ENCODE data around the gene TSC2. TPM values are rescaled to one million over a fixed set of nuclear protein-coding genes. Genes with fewer than 3 reads are reported as not detected.

Gene TSC2
- 22.7 TPM for total RNA-seq
- 61.8 TPM for polyA plus RNA-seq
- long read RNA-seq, donor 1: 0 reads
- long read RNA-seq, donor 2: 0 reads
- long read RNA-seq, donor 3, partial matches to known transcripts: 0 of 3 reads
- long read RNA-seq, donor 3, other reads (novel, unspliced or antisense): 0 of 3 reads
- long read RNA-seq, donor 4, partial matches to known transcripts: 0 of 2 reads
- long read RNA-seq, donor 4, other reads (novel, unspliced or antisense): 0 of 2 reads
- long read RNA-seq, donor 5, full-length matches to known transcripts: 18 of 43 reads
- long read RNA-seq, donor 5, partial matches to known transcripts: 25 of 43 reads
- long read RNA-seq, donor 5, other reads (novel, unspliced or antisense): 0 of 43 reads
- long read RNA-seq, donor 6, full-length matches to known transcripts: 6 of 6 reads
- long read RNA-seq, donor 6, partial matches to known transcripts: 0 of 6 reads
- long read RNA-seq, donor 6, other reads (novel, unspliced or antisense): 0 of 6 reads
- long read RNA-seq, donor 7, partial matches to known transcripts: 0 of 1 reads
- long read RNA-seq, donor 7, other reads (novel, unspliced or antisense): 0 of 1 reads
- long read RNA-seq, donor 8, partial matches to known transcripts: 0 of 1 reads
- long read RNA-seq, donor 8, other reads (novel, unspliced or antisense): 0 of 1 reads
- long read RNA-seq, donor 9, partial matches to known transcripts: 0 of 4 reads
- long read RNA-seq, donor 9, other reads (novel, unspliced or antisense): 0 of 4 reads
- long read RNA-seq, donor 10, full-length matches to known transcripts: 1 of 7 reads
- long read RNA-seq, donor 10, partial matches to known transcripts: 6 of 7 reads
- long read RNA-seq, donor 10, other reads (novel, unspliced or antisense): 0 of 7 reads

DNA sequence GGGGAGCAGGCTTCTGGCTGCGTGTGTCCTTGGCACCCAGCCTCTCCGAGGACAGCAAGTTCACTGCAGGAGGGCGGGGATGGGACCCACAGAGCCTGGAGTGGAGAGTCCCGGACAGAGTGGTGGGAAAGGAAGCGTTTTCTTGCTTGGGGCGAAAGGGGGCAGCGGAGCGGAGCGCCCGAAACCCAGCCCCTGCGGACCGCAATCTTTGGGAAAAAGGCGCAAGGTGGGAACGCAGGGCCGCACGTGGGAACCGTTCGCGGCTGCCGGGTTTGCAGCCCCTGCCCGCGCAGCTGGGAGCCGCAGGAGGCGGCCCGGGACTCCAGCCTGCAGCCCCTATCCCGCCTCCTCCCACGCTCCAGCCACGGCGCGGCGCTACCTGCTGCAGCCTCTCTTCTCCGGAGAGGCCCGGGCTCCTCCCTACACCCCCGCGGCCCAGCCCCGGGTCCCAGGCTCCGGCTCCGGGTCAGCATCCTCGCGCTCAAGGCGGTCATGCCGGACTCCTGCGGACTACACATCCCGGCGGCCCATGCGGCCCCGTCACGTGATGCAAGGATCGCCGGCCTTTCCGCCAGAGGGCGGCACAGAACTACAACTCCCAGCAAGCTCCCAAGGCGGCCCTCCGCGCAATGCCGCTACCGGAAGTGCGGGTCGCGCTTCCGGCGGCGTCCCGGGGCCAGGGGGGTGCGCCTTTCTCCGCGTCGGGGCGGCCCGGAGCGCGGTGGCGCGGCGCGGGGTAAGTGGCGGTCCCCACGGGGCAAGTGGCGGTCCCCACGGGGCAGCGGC lies at the start of gene TSC2, which contains the start of gene NTHL1:
TSC2 (plus strand) TSS at position 656 of the 786 bp plus-strand sequence. CDS start 631 bp downstream, outside the sequence.
NTHL1 (minus strand) TSS at position 505 of the 786 bp plus-strand sequence; CDS start at position 494, 11 bp downstream.
- H3K4me3 ChIP-seq (ENCODE audit: low read length in 2 of 2): peak within 1 kb of the TSS; percentile 81 to 87
- peaks cover 10 to 29% of the 10 kb centered on the region in 2 donors for H3K4me1 ChIP-seq (ENCODE audit: control insufficient read depth in 2 of 2, insufficient read depth in 2 of 2, low read length in 2 of 2)

DNA sequence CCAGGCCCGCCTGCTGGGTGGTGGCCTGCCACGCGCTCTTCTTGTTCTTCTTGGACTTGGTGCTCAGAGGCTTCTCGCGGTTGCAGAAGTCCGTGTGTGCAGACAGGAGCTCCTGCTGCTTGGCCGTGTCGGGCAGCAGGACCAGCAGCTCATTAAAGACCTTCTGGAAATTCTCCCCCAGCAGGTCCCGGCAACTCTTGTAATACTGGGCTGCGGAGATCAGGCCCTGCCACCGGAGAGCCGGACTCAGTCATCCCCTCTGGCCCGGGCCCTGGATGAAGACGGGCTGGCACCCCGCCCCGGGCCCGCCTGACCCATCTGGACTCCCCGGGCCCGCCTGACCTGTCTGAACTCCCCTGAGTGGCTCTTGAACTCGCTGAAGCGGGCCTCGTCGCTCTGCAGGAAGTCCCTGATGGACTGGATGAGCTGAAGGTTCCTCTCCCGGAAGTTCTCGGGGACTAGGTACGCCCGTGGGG lies 49.4 kb upstream of the TSC2 start:
- Histone ChIP-seq H3K27ac (ENCODE audit: low read depth in 1 of 2, low read length in 1 of 2) (no peak overlapping the region), H3K4me1 (ENCODE audit: control insufficient read depth in 2 of 2, insufficient read depth in 2 of 2, low read length in 2 of 2) (peaks cover 0 to under 1% of the 10 kb centered on the region in 2 donors), H3K36me3 (ENCODE audit: control insufficient read depth in 2 of 2, insufficient read depth in 2 of 2, low read length in 1 of 2) (peaks cover 60 to 69% of the 10 kb centered on the region in 2 donors), H3K27me3 (ENCODE audit: control insufficient read depth in 2 of 2, insufficient read depth in 1 of 2, low read length in 1 of 2) (peaks cover 0 to 4% of the 10 kb centered on the region in 2 donors), H3K4me3 (ENCODE audit: low read length in 2 of 2) (no peak overlapping the region), H3K9me3 (ENCODE audit: control insufficient read depth in 2 of 2, insufficient read depth in 1 of 2, low read length in 1 of 2) (no peaks in the 10 kb centered on the region)
- DNase-seq (ENCODE audit: low read depth in 6 of 9, low spot score in 9 of 9): no peak
- 98% methylated on average over 27 of the region's 27 CpGs for WGBS

More for the DNA sequence above, at the start of gene TSC2, which contains the start of gene NTHL1:
- Histone ChIP-seq H3K27me3 (ENCODE audit: control insufficient read depth in 2 of 2, insufficient read depth in 1 of 2, low read length in 1 of 2) (no peaks in the 10 kb centered on the region), H3K27ac (ENCODE audit: low read depth in 1 of 2, low read length in 1 of 2) (no peak within 1 kb of the TSS), H3K9me3 (ENCODE audit: control insufficient read depth in 2 of 2, insufficient read depth in 1 of 2, low read length in 1 of 2) (no peaks in the 10 kb centered on the region), H3K36me3 (ENCODE audit: control insufficient read depth in 2 of 2, insufficient read depth in 2 of 2, low read length in 1 of 2) (peaks cover 19 to 24% of the 10 kb centered on the region in 2 donors)
- WGBS: under 1% methylated on average over 81 of the region's 81 CpGs
- DNase-seq (ENCODE audit: low read depth in 6 of 9, low spot score in 9 of 9): peak; percentile 85 to 96 (median 91)

DNA sequence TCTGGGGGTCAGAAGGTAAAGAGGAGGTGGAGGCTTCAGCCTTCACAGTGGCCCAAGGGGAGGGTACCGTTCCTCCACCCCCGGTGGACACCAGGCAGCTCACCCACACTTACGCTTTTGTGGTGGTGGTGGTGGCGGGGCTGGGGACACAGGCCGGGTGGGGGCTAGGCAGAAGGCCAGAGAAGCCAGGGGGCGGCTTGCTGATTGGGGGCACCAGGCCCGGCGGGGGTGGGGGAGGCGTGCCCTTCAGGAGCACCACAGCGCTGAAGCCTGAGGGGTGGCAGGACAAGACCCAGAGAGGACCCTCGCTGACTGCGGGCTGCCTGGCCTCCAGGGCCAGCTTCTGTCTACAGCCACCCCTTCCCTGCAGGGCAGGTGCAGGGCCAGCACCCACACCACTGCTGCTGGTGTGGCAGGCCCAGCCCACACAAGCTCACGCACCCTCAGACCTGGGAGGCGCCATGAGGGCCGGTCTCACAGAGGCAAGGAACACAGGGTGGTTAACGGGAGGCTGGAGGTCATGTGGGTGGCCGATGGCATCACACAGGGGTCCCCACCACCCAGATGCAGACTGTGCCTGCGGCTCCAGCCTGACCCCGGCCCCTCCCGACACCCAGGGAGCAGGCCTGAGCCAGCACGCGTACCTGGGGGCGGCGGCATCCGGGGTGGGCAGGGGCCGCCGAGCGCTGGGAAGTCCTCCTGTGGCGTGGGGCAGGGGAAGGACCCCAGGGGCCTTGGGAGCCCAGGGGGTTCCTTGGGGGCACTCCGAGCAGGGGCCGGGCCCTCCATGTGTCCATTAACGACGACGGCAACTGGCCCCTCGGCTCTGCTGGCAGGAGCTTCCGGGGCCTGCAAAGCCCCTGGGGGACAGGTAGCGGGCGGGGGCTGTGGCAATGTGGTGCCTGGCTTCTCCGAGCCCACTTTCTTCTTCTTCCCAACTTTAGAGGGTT lies 48.7 kb upstream of the TSC2 start:
- 98% methylated on average over 39 of the region's 39 CpGs for WGBS
- no peaks in the 10 kb centered on the region for H3K27me3 ChIP-seq (ENCODE audit: control insufficient read depth in 2 of 2, insufficient read depth in 1 of 2, low read length in 1 of 2)
- H3K9me3 ChIP-seq (ENCODE audit: control insufficient read depth in 2 of 2, insufficient read depth in 1 of 2, low read length in 1 of 2): peaks cover 0 to 5% of the 10 kb centered on the region in 2 donors
- peaks cover 0 to 7% of the 10 kb centered on the region in 2 donors for H3K4me1 ChIP-seq (ENCODE audit: control insufficient read depth in 2 of 2, insufficient read depth in 2 of 2, low read length in 2 of 2)
- peaks cover 64 to 69% of the 10 kb centered on the region in 2 donors for H3K36me3 ChIP-seq (ENCODE audit: control insufficient read depth in 2 of 2, insufficient read depth in 2 of 2, low read length in 1 of 2)
- H3K27ac ChIP-seq (ENCODE audit: low read depth in 1 of 2, low read length in 1 of 2): no peak overlapping the region
- DNase-seq (ENCODE audit: low read depth in 6 of 9, low spot score in 9 of 9): no peak
- no peak overlapping the region for H3K4me3 ChIP-seq (ENCODE audit: low read length in 2 of 2)

DNA sequence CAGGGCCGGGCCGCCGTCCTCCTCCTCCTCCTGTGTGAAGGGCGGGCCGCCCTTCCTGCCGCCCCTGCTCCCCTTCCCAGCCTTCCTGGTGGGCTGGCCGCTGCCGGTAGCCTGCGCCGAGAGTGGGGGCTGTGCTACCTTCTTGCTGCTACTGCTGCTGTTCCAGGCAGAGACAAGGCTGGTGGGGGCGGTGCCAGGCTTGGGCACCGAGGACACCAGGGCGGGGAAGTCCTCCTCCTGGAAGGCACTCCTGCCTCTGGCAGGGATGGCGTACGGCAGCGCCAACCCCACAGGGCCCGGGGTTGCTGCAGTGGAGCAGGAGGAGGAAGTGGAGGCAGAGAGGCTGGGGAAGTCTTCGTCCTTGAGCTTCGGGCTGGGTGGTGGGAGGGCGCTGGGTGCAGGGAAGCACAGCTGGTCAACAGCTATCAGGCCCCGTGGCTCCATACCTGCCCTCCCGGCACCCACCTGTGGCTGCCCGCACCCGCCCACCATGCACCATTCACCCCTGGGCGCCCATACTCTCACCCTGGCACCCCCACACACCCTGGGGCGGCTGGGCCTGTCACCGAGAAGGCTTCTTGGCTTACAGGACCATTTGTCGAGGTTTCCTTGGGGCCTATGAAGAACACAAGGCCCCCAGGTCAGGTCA lies 47.8 kb upstream of the TSC2 start:
- Histone ChIP-seq H3K9me3 (ENCODE audit: control insufficient read depth in 2 of 2, insufficient read depth in 1 of 2, low read length in 1 of 2) (peaks cover 0 to 10% of the 10 kb centered on the region in 2 donors), H3K4me1 (ENCODE audit: control insufficient read depth in 2 of 2, insufficient read depth in 2 of 2, low read length in 2 of 2) (peaks cover 0 to 12% of the 10 kb centered on the region in 2 donors), H3K27ac (ENCODE audit: low read depth in 1 of 2, low read length in 1 of 2) (no peak overlapping the region), H3K4me3 (ENCODE audit: low read length in 2 of 2) (no peak overlapping the region), H3K36me3 (ENCODE audit: control insufficient read depth in 2 of 2, insufficient read depth in 2 of 2, low read length in 1 of 2) (peaks cover 68 to 69% of the 10 kb centered on the region in 2 donors), H3K27me3 (ENCODE audit: control insufficient read depth in 2 of 2, insufficient read depth in 1 of 2, low read length in 1 of 2) (no peaks in the 10 kb centered on the region)
- WGBS: 98% methylated on average over 28 of the region's 28 CpGs
- no peak for DNase-seq (ENCODE audit: low read depth in 6 of 9, low spot score in 9 of 9)

DNA sequence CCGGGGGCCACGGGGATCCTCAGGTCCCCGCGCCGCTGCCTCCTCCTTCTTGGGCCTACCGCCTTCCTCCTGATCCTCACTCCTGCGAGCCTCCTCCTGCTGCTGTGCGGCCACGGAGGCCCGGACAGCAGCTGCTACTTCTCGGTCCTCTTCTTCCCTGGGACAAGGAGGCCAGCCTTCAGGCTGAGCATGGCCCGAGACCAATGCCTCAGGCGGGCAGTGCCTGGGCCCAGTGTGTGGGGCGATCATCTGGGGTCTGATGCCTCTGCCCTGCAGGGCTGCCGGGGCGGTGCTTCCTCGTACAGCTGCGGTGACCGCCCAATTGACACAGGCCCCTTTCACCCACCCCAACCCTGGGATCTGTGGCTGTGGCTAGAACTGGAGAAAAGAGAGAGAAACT lies 46.8 kb upstream of the TSC2 start:
- Histone ChIP-seq H3K4me1 (ENCODE audit: control insufficient read depth in 2 of 2, insufficient read depth in 2 of 2, low read length in 2 of 2) (peaks cover 0 to 12% of the 10 kb centered on the region in 2 donors), H3K27me3 (ENCODE audit: control insufficient read depth in 2 of 2, insufficient read depth in 1 of 2, low read length in 1 of 2) (no peaks in the 10 kb centered on the region), H3K4me3 (ENCODE audit: low read length in 2 of 2) (no peak overlapping the region), H3K27ac (ENCODE audit: low read depth in 1 of 2, low read length in 1 of 2) (no peak overlapping the region), H3K9me3 (ENCODE audit: control insufficient read depth in 2 of 2, insufficient read depth in 1 of 2, low read length in 1 of 2) (peaks cover 0 to 10% of the 10 kb centered on the region in 2 donors), H3K36me3 (ENCODE audit: control insufficient read depth in 2 of 2, insufficient read depth in 2 of 2, low read length in 1 of 2) (peaks cover 68 to 69% of the 10 kb centered on the region in 2 donors)
- DNase-seq (ENCODE audit: low read depth in 6 of 9, low spot score in 9 of 9): no peak
- WGBS: 98% methylated on average over 19 of the region's 19 CpGs

DNA sequence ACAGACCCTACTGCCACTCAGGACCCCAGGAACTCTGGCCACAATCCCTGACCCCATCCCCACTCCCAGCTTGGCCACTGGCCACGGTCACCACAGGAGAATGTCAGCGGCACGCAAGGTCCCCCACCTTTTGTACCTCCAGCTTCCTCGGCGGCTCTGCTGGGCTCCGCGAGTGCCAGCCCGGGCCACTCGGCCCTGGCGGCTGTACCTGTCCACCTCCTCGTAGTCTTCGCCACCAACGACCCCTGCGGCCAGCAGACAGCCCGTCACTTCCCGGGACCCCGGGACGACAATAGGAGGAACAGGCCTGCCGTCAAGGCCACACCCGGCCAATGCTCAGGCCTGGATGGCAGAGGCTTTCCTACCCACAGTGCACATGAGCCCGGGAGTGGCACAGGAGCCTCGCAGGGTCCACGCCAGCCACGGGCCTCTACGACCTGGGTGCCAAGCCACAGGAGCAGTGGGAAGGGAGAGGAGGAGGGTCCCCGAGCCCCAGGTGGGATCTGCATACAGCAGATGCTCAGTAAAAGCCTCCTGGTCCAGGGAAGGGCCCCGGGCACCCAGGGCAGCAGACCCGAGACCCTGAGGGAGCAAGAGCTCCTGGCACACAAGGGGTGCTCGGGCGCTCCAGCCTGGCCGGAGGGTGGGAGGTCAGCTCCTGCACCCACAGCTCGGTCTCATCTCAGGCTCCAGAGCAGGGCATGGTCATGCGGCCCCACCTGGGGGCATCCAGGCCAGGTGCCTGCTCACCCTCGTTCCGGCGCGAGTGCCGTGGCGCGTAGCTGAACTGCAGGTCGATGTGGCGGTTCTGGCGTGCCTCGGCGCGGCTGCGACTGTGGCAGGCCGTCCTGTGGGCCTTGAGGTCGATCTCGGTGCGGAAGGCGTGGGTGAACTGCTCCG lies 46.1 kb upstream of the TSC2 start:
- DNase-seq (ENCODE audit: low read depth in 6 of 9, low spot score in 9 of 9): no peak
- Histone ChIP-seq H3K27ac (ENCODE audit: low read depth in 1 of 2, low read length in 1 of 2) (no peak overlapping the region), H3K4me1 (ENCODE audit: control insufficient read depth in 2 of 2, insufficient read depth in 2 of 2, low read length in 2 of 2) (peaks cover under 1 to 12% of the 10 kb centered on the region in 2 donors), H3K27me3 (ENCODE audit: control insufficient read depth in 2 of 2, insufficient read depth in 1 of 2, low read length in 1 of 2) (no peaks in the 10 kb centered on the region), H3K9me3 (ENCODE audit: control insufficient read depth in 2 of 2, insufficient read depth in 1 of 2, low read length in 1 of 2) (peaks cover 0 to 10% of the 10 kb centered on the region in 2 donors), H3K4me3 (ENCODE audit: low read length in 2 of 2) (no peak overlapping the region), H3K36me3 (ENCODE audit: control insufficient read depth in 2 of 2, insufficient read depth in 2 of 2, low read length in 1 of 2) (peaks cover 67 to 68% of the 10 kb centered on the region in 2 donors)
- WGBS: 98% methylated on average over 53 of the region's 53 CpGs

Measured in thymus (tissue), 14 donors.